IPS-18a (cell line): ENCODE measurements around the gene SHF.
A peak's percentile ranks its signal among the peaks of the same experiment; 100 is the strongest.

Experiments
- H3K27ac ChIP-seq: one replicate; pipeline ENCODE4 v1.5.1; 2013; ENCODE audit warnings: low read length
- H3K27me3 ChIP-seq: one replicate; pipeline ENCODE4 v1.6.1; 2013; ENCODE audit warnings: mild to moderate bottlenecking, low read length; ENCODE audit not compliant: control insufficient read depth, insufficient read depth
- H3K36me3 ChIP-seq: one replicate; pipeline ENCODE4 v1.6.1; 2013; ENCODE audit warnings: low read depth, low read length; ENCODE audit not compliant: control insufficient read depth
- H3K4me1 ChIP-seq: one replicate; pipeline ENCODE4 v1.6.1; 2013; ENCODE audit warnings: low read depth, low read length; ENCODE audit not compliant: control insufficient read depth
- H3K4me3 ChIP-seq: one replicate; pipeline ENCODE4 v1.5.1; 2013; ENCODE audit warnings: low read length
- H3K9ac ChIP-seq: one replicate; pipeline ENCODE4 v1.6.1; 2013; ENCODE audit warnings: mild to moderate bottlenecking, low read length, moderate library complexity
- H3K9me3 ChIP-seq: one replicate; pipeline ENCODE4 v1.6.1; 2013; ENCODE audit warnings: low read depth, low read length; ENCODE audit not compliant: control insufficient read depth

SHF gene

GRCh38 chr15:45221053-45221599, 33.4 kb upstream of the SHF start:
- H3K27me3 ChIP-seq, result no peaks in the 10 kb centered on the region
- H3K4me3 ChIP-seq, result no peak overlapping the region
- H3K27ac ChIP-seq, result no peak overlapping the region
- H3K36me3 ChIP-seq, result no peaks in the 10 kb centered on the region
- H3K9me3 ChIP-seq, result no peaks in the 10 kb centered on the region
- H3K9ac ChIP-seq, result no peak overlapping the region
- no peaks in the 10 kb centered on the region for H3K4me1 ChIP-seq

- Histone ChIP-seq H3K4me3 (no peak overlapping the region), H3K4me1 (no peaks in the 10 kb centered on the region), H3K9ac (no peak overlapping the region), H3K36me3 (no peaks in the 10 kb centered on the region), H3K9me3 (no peaks in the 10 kb centered on the region), H3K27ac (no peak overlapping the region), H3K27me3 (no peaks in the 10 kb centered on the region)
These were observed 24.7 kb upstream of the SHF start for GRCh38 chr15:45212493-45212892.

DNA sequence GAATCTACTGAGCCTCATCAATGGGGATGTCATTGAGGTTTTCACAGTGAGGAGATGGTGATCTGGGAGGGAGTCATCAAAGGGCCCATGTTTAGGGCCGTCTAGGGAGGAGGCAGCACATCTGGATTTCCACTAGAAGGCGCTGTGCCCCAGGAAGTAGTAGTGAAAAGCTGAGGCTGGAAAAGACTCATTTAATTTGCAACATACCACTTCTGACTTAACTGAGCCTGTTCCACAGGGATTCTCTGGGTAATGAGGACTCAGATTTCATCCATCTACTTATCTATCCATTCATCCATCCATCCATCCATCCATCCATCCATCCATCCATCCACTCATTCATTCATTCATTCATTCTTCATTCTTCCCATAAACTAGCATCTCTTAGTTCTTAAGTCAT, 17.4 kb upstream of the SHF start:
- Histone ChIP-seq H3K36me3 (no peaks in the 10 kb centered on the region), H3K4me1 (no peaks in the 10 kb centered on the region), H3K27me3 (no peaks in the 10 kb centered on the region), H3K9ac (no peak overlapping the region), H3K9me3 (no peaks in the 10 kb centered on the region), H3K27ac (no peak overlapping the region), H3K4me3 (no peak overlapping the region)

DNA sequence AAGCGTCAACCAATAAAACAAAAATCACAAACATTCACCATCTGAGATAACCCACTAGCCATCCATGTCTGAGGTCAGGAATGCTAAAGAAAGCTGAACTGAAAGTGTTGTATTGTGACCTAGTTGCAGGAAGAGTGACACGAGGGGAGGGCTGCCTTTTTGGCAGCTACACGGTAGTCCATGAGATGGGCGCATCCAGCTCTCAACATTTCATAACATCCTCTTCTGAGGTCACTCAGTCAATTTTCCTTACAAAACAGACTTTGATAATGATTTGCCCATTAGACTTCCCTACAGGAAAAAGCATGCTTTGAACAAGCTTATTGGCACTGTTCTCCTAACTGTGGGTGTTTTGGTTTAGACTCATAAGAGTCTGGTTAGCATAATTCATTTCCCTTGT, 15.4 kb upstream of the SHF start:
- Histone ChIP-seq H3K36me3 (no peaks in the 10 kb centered on the region), H3K27me3 (no peaks in the 10 kb centered on the region), H3K27ac (no peak overlapping the region), H3K9ac (no peak overlapping the region), H3K9me3 (no peaks in the 10 kb centered on the region), H3K4me3 (no peak overlapping the region), H3K4me1 (no peaks in the 10 kb centered on the region)

- Histone ChIP-seq H3K27me3 (no peaks in the 10 kb centered on the region), H3K9ac (no peak overlapping the region), H3K36me3 (no peaks in the 10 kb centered on the region), H3K4me3 (no peak overlapping the region), H3K9me3 (no peaks in the 10 kb centered on the region), H3K4me1 (no peaks in the 10 kb centered on the region), H3K27ac (no peak overlapping the region)
These were observed 14.1 kb upstream of the SHF start for GRCh38 chr15:45201869-45202268.

DNA sequence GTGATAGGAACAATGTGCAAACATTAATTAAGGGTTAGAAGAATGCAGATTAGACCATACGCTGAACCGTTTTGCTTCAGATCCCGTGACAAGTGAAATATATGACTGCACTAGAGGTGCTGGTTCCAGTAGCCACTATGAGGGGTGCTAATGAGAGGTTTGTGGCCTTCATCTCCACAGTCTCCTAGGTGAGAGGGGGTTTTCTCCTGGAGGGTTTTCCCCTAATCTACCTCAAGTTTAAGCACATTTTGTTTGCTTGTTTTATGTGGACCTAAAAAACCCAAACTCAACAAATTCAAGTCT, 13.7 kb upstream of the SHF start:
- no peaks in the 10 kb centered on the region for H3K9me3 ChIP-seq
- no peaks in the 10 kb centered on the region for H3K27me3 ChIP-seq
- H3K4me3 ChIP-seq, result peak overlapping the region; percentile 88
- H3K9ac ChIP-seq, result no peak overlapping the region
- no peaks in the 10 kb centered on the region for H3K36me3 ChIP-seq
- H3K4me1 ChIP-seq, result no peaks in the 10 kb centered on the region
- H3K27ac ChIP-seq, result no peak overlapping the region

GRCh38 chr15:45200799-45201556, 13.2 kb upstream of the SHF start:
- H3K9me3 ChIP-seq, result no peaks in the 10 kb centered on the region
- H3K4me3 ChIP-seq, result peak overlapping the region; percentile 88
- H3K27me3 ChIP-seq, result no peaks in the 10 kb centered on the region
- no peaks in the 10 kb centered on the region for H3K36me3 ChIP-seq
- H3K4me1 ChIP-seq, result no peaks in the 10 kb centered on the region
- H3K27ac ChIP-seq, result peak overlapping the region; percentile 28
- peak overlapping the region; percentile 75 for H3K9ac ChIP-seq

DNA sequence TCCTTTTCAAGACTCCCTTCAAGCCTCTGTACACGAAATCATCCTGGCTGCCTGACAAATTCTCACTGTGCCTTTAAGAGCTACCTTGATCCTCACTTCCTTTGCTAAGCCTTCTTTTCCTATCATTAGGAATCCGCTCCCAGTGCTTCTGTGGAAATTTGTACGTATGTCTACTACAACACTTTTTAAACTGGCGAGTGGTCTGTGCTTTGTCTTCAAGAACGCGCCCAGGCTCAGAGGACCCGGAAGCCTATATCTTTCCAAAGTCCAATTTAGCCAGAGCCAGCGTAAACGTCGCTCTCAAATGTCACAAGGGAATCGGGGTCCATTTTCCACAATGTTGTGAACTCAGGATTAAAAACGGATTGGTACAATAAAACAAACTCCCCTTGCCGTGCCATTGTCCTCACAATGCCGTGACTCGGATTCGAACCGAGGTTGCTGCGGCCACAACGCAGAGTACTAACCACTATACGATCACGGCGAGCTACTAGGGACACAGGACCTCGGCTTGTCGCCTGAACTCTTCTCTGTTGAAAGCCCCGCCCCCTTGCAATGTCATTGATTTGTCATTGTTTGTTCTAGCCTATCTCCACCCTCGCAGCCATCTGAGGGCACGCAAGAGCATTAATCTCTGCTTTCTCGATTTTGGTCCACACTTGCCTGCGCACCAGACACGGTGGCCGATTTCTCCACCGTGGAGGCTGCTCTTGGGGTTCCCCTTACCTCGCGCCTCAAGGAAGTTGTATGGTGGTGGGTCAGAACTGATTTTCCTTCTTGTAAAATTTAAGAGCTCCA, 12.4 kb upstream of the SHF start:
- H3K9ac ChIP-seq, result peak overlapping the region; percentile 75
- no peaks in the 10 kb centered on the region for H3K36me3 ChIP-seq
- H3K27ac ChIP-seq, result peak overlapping the region; percentile 28
- no peaks in the 10 kb centered on the region for H3K4me1 ChIP-seq
- peak overlapping the region; percentile 88 for H3K4me3 ChIP-seq
- H3K9me3 ChIP-seq, result no peaks in the 10 kb centered on the region
- H3K27me3 ChIP-seq, result no peaks in the 10 kb centered on the region

DNA sequence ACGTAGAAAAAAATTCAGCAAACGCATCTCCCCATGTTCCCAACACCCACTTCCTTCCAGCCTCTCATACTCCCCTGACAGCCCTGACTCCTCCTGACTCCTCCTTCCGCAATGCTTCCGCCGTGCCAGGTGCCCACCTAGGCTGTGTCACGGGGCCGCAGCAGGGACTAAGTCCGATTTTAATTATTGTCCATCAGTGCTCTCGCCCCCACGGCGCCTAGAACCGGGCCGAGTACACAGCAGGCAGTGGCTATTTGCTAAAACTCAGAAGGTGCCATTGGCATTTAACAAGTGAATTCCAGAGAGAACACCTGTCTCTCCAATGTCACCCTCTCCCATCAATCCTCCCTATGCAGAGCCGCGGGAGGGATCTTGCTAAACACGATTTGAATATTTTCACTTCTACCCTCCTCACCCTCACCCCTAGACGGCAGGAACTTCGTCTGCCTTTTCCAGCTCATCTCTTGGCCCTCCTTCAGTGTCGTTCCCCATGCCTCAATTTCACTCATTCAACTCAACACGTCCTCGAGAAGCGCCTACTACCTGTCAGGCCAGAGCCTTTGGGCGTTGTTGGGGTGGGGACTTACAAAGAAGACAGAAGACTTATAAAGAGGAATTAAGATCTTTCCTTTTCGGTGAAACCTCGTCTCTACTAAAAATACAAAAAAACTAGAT, 11.5 kb upstream of the SHF start:
- H3K9ac ChIP-seq, result peak overlapping the region; percentile 26

DNA sequence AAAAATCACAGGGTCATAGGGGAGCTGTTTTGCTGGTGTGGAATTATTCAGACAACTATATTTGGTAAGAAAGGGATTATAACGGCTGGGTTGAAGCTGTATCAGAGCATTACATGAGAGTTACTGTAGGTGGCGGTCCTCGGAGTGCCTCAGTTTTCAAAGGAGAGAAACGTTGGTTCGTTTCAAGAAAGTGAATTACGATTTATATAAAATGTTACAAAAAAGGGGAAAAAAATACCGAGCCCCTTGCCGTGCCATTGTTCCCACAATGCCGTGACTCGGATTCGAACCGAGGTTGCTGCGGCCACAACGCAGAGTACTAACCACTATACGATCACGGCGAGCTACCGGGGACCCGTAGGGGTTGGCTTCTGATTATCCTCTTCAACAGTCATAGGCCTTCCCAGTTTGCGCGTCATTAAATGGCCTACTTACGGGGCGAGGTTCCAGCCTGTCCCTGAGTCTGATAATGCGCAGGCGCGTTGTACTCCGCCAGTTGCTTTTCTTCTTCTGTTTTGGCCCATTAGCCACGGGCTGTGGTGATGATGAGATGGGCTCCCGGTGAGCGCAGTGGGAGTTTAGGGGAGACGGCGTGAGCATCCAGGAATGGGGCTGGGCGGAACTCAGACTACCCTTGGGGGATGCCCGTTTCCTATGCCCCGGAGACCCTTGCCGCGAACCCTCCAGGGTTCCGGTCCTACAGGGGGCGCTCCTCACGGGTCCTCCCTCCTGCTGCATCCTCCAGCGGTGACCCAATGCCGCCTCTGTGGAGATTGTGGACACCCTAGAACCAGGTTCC, 10.8 kb upstream of the SHF start:
- H3K4me1 ChIP-seq, result no peaks in the 10 kb centered on the region
- H3K9ac ChIP-seq, result peak overlapping the region; percentile 52
- H3K27me3 ChIP-seq, result no peaks in the 10 kb centered on the region
- no peak overlapping the region for H3K27ac ChIP-seq
- H3K4me3 ChIP-seq, result peak overlapping the region; percentile 88
- no peaks in the 10 kb centered on the region for H3K9me3 ChIP-seq
- no peaks in the 10 kb centered on the region for H3K36me3 ChIP-seq

More for the DNA sequence above, 11.5 kb upstream of the SHF start:
- Histone ChIP-seq H3K36me3 (no peaks in the 10 kb centered on the region), H3K27ac (no peak overlapping the region), H3K27me3 (no peaks in the 10 kb centered on the region), H3K4me3 (peak overlapping the region; percentile 88), H3K4me1 (no peaks in the 10 kb centered on the region), H3K9me3 (no peaks in the 10 kb centered on the region)

DNA sequence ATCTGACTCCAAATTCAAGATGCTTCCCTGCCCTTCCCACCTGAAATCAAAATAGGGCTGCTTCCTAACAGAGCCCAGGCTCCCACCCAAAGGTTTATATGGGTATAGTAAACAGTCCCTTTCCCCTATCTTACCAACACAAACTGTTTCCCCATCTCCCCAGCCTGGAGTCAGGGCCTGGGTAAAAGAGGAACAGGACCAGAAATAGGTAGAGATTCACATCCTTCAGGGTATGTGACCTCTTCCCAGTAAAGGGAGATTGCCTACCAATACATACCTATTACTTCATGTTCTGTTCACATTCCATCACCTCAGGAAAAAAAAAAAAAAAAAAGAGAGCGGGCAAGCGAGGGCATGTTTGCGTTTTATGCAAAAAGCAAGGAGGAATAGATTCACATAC, 9.7 kb upstream of the SHF start:
- Histone ChIP-seq H3K27ac (no peak overlapping the region), H3K27me3 (no peaks in the 10 kb centered on the region), H3K4me3 (peak overlapping the region; percentile 88), H3K9me3 (no peaks in the 10 kb centered on the region), H3K4me1 (no peaks in the 10 kb centered on the region), H3K9ac (no peak overlapping the region), H3K36me3 (no peaks in the 10 kb centered on the region)
